NCI-H526 (cell line): ENCODE results near the gene ZCCHC3.

Source experiments
- DNase-seq, 2 experiments: peaks; one replicate each; lab custom pipeline; 2025; lab: John Stamatoyannopoulos, UW

ZCCHC3 gene

DNA sequence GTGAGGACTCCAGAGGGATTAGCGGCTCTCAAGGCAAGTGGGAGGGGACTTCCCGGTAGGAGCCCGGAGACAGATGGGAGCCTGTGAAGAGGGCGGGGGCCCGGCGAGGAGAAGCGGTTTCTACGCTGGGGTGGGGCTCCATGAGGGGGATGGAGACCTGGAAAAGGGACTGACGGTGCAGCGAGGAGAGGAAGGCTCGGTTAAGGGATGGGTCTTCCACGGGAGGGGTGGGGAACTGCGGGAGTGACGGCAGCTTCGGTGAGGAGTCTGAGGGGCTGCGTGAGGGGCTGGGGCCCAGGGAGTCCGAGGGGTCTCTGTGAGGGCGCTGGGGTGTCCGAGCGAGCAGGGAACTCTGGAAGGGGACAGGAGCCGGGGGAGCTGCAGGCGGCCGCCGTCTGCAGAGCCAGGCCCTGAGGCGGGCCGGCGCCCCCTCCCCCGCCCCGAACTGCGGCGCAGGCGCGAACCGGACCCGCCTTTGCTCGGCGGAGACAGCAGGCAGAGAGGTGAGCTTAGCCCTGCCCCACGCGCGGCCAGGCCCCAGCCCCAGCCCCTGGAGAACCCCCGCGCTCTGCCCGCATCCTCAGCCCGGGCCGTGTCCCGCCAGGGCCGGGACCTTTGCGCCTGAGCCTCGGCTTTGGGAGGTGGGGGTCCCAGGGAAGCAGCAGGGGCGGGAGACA lies 49.4 kb downstream of the ZCCHC3 start, which contains the start of gene NRSN2:
Gene NRSN2, plus strand, starts transcription at position 472 of the 677 bp plus-strand sequence. CDS start 2,533 bp downstream, outside the sequence.
- DNase-seq: peak; percentile 67 to 83

GRCh38 chr20:347317-347639 lies 49.9 kb downstream of the ZCCHC3 start:
- DNase-seq: no peak

DNA sequence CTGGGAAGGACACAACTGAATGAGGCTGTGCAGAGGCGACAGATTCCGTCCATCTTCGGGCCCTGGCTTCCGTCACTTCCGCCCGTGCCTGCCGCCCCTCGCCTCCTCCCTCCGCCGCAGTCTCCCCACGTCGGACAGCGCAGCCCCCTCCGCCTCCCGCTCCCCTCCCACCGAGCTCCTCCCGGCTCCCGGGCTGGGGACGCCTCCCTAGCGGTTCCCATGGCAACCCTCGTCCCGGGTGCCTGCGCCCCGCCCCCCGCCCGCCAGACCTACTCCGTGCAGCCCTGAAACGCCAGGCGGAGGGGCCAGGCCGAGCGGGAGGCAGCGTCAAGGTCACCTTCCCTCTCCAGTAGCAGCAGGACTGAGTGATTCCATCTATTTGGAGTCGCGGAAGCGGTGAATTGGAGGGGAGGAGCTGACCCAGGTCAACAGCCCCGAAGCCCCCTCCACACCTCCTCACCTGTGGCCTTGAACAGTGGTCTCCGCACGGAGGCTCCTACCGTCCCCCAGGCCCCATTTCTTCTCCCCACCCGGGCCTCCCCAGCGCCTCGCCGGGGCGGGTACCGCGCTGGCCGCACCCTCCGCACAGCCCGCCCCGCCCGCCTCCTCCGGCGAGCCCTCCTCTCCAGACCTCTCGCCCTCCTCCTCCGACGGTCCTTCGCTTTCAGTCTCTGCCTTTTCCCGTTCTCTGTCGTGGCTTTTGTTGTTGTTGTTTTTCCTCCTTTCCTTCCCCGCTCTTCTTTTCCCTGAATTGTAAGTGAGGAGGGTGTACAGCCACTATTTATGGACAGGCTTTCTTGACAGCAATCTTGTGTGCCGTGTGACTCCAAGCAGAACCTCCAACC lies 50.5 kb downstream of the ZCCHC3 start:
- peak; percentile 94 to 98 for DNase-seq

DNA sequence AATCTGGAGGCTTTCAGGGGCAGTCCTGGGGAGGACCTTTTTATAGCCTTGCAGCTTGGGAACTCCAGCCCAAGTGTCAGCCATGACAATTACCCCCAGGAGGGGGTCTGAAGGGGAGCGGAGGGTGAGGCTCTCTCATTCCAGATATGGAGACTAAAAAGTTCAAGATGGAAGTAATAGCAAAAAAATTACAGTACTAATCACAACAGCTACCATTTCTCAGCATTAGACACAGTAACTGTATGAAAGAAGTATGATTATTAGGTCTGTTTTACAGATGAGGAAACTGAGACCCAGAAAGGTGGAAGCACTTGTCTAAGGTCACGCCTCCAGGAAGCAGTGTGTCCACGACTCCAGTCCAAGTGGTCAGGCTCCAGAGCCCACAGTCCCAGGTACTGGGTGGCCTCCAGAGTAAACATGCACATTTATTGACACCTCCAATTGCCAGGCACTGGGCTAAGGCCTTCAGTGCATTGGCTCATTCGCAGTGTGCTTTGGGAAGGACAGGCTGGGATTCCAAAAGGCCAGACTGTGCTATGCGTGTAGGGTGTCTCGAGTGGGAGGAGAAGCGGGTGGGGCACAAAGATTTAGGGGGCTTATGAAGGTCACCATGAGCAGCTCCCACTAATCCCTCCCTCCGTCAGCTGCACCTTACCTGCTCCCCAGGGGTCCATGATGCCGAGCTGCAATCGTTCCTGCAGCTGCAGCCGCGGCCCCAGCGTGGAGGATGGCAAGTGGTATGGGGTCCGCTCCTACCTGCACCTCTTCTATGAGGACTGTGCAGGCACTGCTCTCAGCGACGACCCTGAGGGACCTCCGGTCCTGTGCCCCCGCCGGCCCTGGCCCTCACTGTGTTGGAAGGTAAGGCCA lies 51.8 kb downstream of the ZCCHC3 start:
- DNase-seq: no peak
